Mesothelial cell of epicardium (in vitro differentiated cells): ENCODE data around the gene MAP10. TPM values are rescaled to one million over a fixed set of nuclear protein-coding genes. Genes with fewer than 3 reads are reported as not detected.

Experiments used
- DNase-seq, 2 experiments: peaks; one replicate each; pipeline ENCODE4 v3.0.0; 2021; ENCODE audit warnings: low spot score in 2 of 2; ENCODE audit not compliant: unreplicated experiment in 2 of 2
- H3K27ac Mint-ChIP-seq: 2 replicates; pipeline ENCODE4 v1.8.0; 2021; ENCODE audit warnings: mixed read lengths
- H3K27me3 Mint-ChIP-seq: 2 replicates; pipeline ENCODE4 v1.8.0; 2021; ENCODE audit warnings: low read depth, mixed read lengths
- H3K36me3 Mint-ChIP-seq: 2 replicates; pipeline ENCODE4 v1.8.0; 2021; ENCODE audit warnings: mixed read lengths
- H3K4me1 Mint-ChIP-seq: 2 replicates; pipeline ENCODE4 v1.8.0; 2021; ENCODE audit warnings: mixed read lengths
- H3K4me3 Mint-ChIP-seq: 2 replicates; pipeline ENCODE4 v1.8.0; 2021; ENCODE audit warnings: mild to moderate bottlenecking, moderate library complexity, mixed read lengths
- H3K9me3 Mint-ChIP-seq: 2 replicates; pipeline ENCODE4 v1.8.0; 2021; ENCODE audit warnings: mixed read lengths
- total RNA-seq: library from RNA; stranded (reverse); gene quantifications from 3 replicates; pipeline ENCODE4 v1.2.1, GENCODE V29; 2021
- TF ChIP-seq, protein P1 (sequence below): fragments of 200-600 bp; sonication (generic); IDR thresholded peaks from one replicate; pipeline ENCODE4 v1.5.0; 2021; ENCODE audit warnings: antibody characterized with exemption; ENCODE audit not compliant: unreplicated experiment

The MAP10 gene
- total RNA-seq, 1 donor from 2014 or later: 2.3 TPM

GRCh38 chr1:232792949-232793348 lies 12.3 kb upstream of the MAP10 start:
- Mint-ChIP-seq H3K9me3 (no peaks in the 10 kb centered on the region), H3K36me3 (no peaks in the 10 kb centered on the region), H3K4me1 (peaks cover 9% of the 10 kb centered on the region), H3K27me3 (no peaks in the 10 kb centered on the region), H3K4me3 (no peak overlapping the region), H3K27ac (no peak overlapping the region)
- no peak for DNase-seq
- TF ChIP-seq, protein P1, sequence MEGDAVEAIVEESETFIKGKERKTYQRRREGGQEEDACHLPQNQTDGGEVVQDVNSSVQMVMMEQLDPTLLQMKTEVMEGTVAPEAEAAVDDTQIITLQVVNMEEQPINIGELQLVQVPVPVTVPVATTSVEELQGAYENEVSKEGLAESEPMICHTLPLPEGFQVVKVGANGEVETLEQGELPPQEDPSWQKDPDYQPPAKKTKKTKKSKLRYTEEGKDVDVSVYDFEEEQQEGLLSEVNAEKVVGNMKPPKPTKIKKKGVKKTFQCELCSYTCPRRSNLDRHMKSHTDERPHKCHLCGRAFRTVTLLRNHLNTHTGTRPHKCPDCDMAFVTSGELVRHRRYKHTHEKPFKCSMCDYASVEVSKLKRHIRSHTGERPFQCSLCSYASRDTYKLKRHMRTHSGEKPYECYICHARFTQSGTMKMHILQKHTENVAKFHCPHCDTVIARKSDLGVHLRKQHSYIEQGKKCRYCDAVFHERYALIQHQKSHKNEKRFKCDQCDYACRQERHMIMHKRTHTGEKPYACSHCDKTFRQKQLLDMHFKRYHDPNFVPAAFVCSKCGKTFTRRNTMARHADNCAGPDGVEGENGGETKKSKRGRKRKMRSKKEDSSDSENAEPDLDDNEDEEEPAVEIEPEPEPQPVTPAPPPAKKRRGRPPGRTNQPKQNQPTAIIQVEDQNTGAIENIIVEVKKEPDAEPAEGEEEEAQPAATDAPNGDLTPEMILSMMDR: no peak

- peaks cover 9% of the 10 kb centered on the region for H3K4me1 Mint-ChIP-seq
- no peak for DNase-seq
- H3K9me3 Mint-ChIP-seq: no peaks in the 10 kb centered on the region
- no peak overlapping the region for H3K27ac Mint-ChIP-seq
- TF ChIP-seq, protein P1: no peak
- no peaks in the 10 kb centered on the region for H3K36me3 Mint-ChIP-seq
- H3K27me3 Mint-ChIP-seq: no peaks in the 10 kb centered on the region
- H3K4me3 Mint-ChIP-seq: no peak overlapping the region
These were observed 11.3 kb upstream of the MAP10 start for GRCh38 chr1:232793944-232794343.

GRCh38 chr1:232795497-232796053 lies 9.6 kb upstream of the MAP10 start:
- no peak for DNase-seq
- H3K27ac Mint-ChIP-seq: no peak overlapping the region
- TF ChIP-seq, protein P1: no peak
- no peaks in the 10 kb centered on the region for H3K9me3 Mint-ChIP-seq
- no peaks in the 10 kb centered on the region for H3K27me3 Mint-ChIP-seq
- no peaks in the 10 kb centered on the region for H3K36me3 Mint-ChIP-seq
- H3K4me3 Mint-ChIP-seq: no peak overlapping the region
- H3K4me1 Mint-ChIP-seq: peaks cover 9% of the 10 kb centered on the region

GRCh38 chr1:232797856-232798510 lies 7.2 kb upstream of the MAP10 start:
- TF ChIP-seq, protein P1: no peak
- no peak for DNase-seq
- no peaks in the 10 kb centered on the region for H3K27me3 Mint-ChIP-seq
- H3K27ac Mint-ChIP-seq: no peak overlapping the region
- peaks cover 6% of the 10 kb centered on the region for H3K4me1 Mint-ChIP-seq
- no peaks in the 10 kb centered on the region for H3K9me3 Mint-ChIP-seq
- H3K4me3 Mint-ChIP-seq: no peak overlapping the region
- H3K36me3 Mint-ChIP-seq: no peaks in the 10 kb centered on the region

DNA sequence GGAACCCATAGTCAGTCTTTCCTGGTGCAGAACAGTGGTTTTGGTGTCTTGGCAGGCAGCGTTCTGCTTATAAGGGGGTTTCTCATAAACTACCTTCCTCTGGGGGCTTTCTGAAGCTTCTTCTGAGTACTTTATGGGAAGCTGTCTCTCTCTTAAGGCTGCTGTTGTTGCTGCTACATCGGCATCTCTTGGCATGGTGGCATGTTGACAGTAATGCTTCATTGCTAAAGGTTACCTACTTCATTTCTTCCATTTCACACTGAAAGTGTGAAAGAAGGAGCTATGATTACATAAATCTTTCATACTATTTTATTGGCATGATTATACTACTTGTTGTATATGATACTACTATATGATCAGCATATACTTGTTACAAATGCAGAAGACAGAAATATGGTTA lies 6.3 kb upstream of the MAP10 start:
- H3K27me3 Mint-ChIP-seq: no peaks in the 10 kb centered on the region
- H3K9me3 Mint-ChIP-seq: no peaks in the 10 kb centered on the region
- H3K27ac Mint-ChIP-seq: no peak overlapping the region
- H3K36me3 Mint-ChIP-seq: no peaks in the 10 kb centered on the region
- peaks cover under 1% of the 10 kb centered on the region for H3K4me1 Mint-ChIP-seq
- no peak for DNase-seq
- H3K4me3 Mint-ChIP-seq: no peak overlapping the region
- TF ChIP-seq, protein P1: no peak
